Dendritic cell treated with granulocyte-macrophage colony-stimulating factor and Interleukin-4, amounts not matched to agents 40 ng/mL and 50 ng/mL, for 4 days (primary cell): ENCODE data around the gene POLR2B.

Experiments used
- H3K27ac Mint-ChIP-seq: one replicate; pipeline ENCODE4 v1.8.0; 2022; ENCODE audit warnings: mild to moderate bottlenecking, mixed read lengths
- H3K27me3 Mint-ChIP-seq: one replicate; pipeline ENCODE4 v1.8.0; 2022; ENCODE audit warnings: mild to moderate bottlenecking, mixed read lengths
- H3K36me3 Mint-ChIP-seq: one replicate; pipeline ENCODE4 v1.8.0; 2022; ENCODE audit warnings: low read depth, mixed read lengths
- H3K4me1 Mint-ChIP-seq: one replicate; pipeline ENCODE4 v1.8.0; 2022; ENCODE audit warnings: low read depth, mixed read lengths
- H3K4me3 Mint-ChIP-seq: one replicate; pipeline ENCODE4 v1.8.0; 2022; ENCODE audit warnings: mild to moderate bottlenecking, moderate library complexity, mixed read lengths
- H3K9me3 Mint-ChIP-seq: one replicate; pipeline ENCODE4 v1.8.0; 2022; ENCODE audit warnings: mixed read lengths
- intact Hi-C: fragments of 100-400 bp; cut with micrococcal nuclease; formaldehyde crosslinking; loops from one replicate; pipeline ENCODE4 v1.15.0; 2022

POLR2B gene

DNA sequence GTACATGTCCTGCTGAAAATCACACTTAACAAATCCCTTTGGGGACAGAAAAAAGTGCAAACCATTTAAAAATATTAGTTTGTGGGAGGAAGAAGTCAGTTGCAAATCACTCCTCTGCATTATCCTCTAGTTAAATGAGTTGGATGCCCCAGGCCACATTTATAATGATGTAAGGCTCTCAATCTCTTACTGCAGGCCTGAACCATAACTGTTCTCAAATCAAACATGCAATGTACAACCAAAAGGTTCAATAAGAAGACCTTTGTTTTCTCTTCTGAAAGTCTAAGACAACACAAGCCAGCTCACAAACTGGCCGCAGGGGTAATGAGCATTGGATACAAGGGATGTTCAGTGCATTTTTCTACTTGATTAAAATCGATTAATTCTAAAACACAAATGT, 91.8 kb downstream of the POLR2B start:
- intact Hi-C loops: no loop called here
- Mint-ChIP-seq H3K4me1 (peaks cover 21% of the 10 kb centered on the region), H3K27me3 (no peaks in the 10 kb centered on the region), H3K9me3 (no peaks in the 10 kb centered on the region), H3K27ac (no peak overlapping the region), H3K36me3 (no peaks in the 10 kb centered on the region), H3K4me3 (no peak overlapping the region)

- no peak overlapping the region for H3K4me3 Mint-ChIP-seq
- intact Hi-C loops: no loop called here
- H3K4me1 Mint-ChIP-seq: peaks cover 21% of the 10 kb centered on the region
- no peaks in the 10 kb centered on the region for H3K27me3 Mint-ChIP-seq
- H3K36me3 Mint-ChIP-seq: no peaks in the 10 kb centered on the region
- H3K27ac Mint-ChIP-seq: no peak overlapping the region
- H3K9me3 Mint-ChIP-seq: no peaks in the 10 kb centered on the region
These were observed 92.6 kb downstream of the POLR2B start for GRCh38 chr4:57071326-57071725.

GRCh38 chr4:57073559-57073958, 94.9 kb downstream of the POLR2B start:
- H3K4me3 Mint-ChIP-seq: no peak overlapping the region
- no peaks in the 10 kb centered on the region for H3K9me3 Mint-ChIP-seq
- intact Hi-C loops: no loop called here
- peaks cover 21% of the 10 kb centered on the region for H3K4me1 Mint-ChIP-seq
- no peaks in the 10 kb centered on the region for H3K36me3 Mint-ChIP-seq
- no peak overlapping the region for H3K27ac Mint-ChIP-seq
- H3K27me3 Mint-ChIP-seq: no peaks in the 10 kb centered on the region

DNA sequence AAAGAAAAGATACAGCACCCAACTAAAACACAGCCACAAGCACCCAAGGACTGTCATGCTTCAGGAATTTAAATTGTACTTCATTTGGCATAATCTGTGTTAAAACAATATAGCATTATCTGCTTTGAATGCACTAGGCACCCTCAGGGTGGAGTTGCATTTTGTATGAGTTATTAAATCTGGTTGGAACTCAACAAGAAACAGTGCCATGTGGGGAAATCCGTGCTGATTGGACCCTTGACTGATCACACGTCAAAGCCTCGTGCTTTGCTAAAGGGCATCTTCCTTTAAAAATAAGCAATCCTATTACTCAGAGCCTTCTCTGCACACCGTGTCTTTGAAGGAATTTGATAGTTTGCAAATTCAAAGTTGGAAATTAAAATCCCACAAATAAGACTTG, 96.0 kb downstream of the POLR2B start:
- no peaks in the 10 kb centered on the region for H3K27me3 Mint-ChIP-seq
- no peaks in the 10 kb centered on the region for H3K36me3 Mint-ChIP-seq
- H3K9me3 Mint-ChIP-seq: no peaks in the 10 kb centered on the region
- peaks cover 16% of the 10 kb centered on the region for H3K4me1 Mint-ChIP-seq
- intact Hi-C loops: no loop called here
- no peak overlapping the region for H3K4me3 Mint-ChIP-seq
- no peak overlapping the region for H3K27ac Mint-ChIP-seq

DNA sequence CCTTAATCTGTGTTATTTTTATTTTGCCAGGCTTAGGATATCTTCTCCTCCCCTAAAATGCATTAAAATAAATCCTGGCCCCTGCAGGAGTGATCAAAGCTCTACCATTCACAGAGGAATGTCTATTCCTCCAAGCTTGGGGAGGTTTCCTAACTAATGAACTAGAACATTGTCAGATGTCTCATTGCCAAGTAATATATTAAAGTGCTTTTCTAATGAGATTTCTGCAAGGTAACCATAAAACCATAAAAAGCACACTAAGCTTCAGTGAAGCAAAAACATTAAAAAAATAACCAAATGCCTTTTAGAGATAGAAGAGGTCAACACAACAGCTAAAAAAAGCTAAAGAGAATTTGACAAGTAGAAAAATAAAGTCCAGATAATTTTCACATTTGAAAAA, 96.7 kb downstream of the POLR2B start:
- intact Hi-C loops: no loop called here
- no peaks in the 10 kb centered on the region for H3K27me3 Mint-ChIP-seq
- H3K36me3 Mint-ChIP-seq: no peaks in the 10 kb centered on the region
- no peaks in the 10 kb centered on the region for H3K9me3 Mint-ChIP-seq
- H3K4me3 Mint-ChIP-seq: no peak overlapping the region
- H3K4me1 Mint-ChIP-seq: peaks cover 14% of the 10 kb centered on the region
- H3K27ac Mint-ChIP-seq: no peak overlapping the region

DNA sequence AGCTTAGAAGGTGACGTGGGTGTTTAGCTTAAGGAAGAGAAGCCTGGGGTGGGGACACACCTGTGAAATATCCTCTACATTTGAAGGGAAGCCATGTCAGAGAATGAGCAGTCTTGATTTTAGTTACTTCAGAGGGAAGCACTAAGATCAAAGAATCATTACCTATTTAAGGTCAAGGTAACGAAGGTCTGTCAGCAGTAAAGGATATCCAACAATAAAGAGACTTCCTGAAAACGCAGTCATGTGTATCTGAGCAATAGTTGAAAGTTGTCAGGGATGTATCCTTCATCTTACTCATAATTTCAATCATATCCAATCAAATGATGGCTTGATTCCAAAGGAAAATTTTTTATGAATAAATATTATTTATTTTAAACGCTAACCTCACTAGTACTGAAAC, 98.0 kb downstream of the POLR2B start:
- no peaks in the 10 kb centered on the region for H3K36me3 Mint-ChIP-seq
- no peaks in the 10 kb centered on the region for H3K27me3 Mint-ChIP-seq
- intact Hi-C loops: no loop called here
- H3K27ac Mint-ChIP-seq: no peak overlapping the region
- H3K9me3 Mint-ChIP-seq: no peaks in the 10 kb centered on the region
- peaks cover 1% of the 10 kb centered on the region for H3K4me1 Mint-ChIP-seq
- H3K4me3 Mint-ChIP-seq: no peak overlapping the region

GRCh38 chr4:57077550-57078343, 99.1 kb downstream of the POLR2B start:
- intact Hi-C loops: no loop called here
- H3K36me3 Mint-ChIP-seq: no peaks in the 10 kb centered on the region
- H3K9me3 Mint-ChIP-seq: no peaks in the 10 kb centered on the region
- no peaks in the 10 kb centered on the region for H3K4me1 Mint-ChIP-seq
- H3K27me3 Mint-ChIP-seq: no peaks in the 10 kb centered on the region
- H3K4me3 Mint-ChIP-seq: no peak overlapping the region
- H3K27ac Mint-ChIP-seq: no peak overlapping the region

- Mint-ChIP-seq H3K36me3 (no peaks in the 10 kb centered on the region), H3K4me1 (no peaks in the 10 kb centered on the region), H3K9me3 (no peaks in the 10 kb centered on the region), H3K27me3 (no peaks in the 10 kb centered on the region), H3K4me3 (no peak overlapping the region), H3K27ac (no peak overlapping the region)
- intact Hi-C loops: no loop called here
These were observed 100.2 kb downstream of the POLR2B start for GRCh38 chr4:57078685-57079521.
